ENCODE measurements around the gene UNC80.
"Not testable (repeated sequence)": the region's sequence is repeated elsewhere in the genome, so short reads cannot be mapped to it uniquely, and the experiment has no call there.

Gene UNC80

GRCh38 chr2:209771474-209772289, at the start of gene UNC80:
UNC80 (plus strand) TSS chr2:209771832; CDS start chr2:209772073, 241 bp downstream.
- peak; percentile 4 for DNase-seq

- DNase-seq, result no peak
These were observed 45.3 kb upstream of the UNC80 start for GRCh38 chr2:209726311-209726710.

- no peak for DNase-seq
These were observed 44.6 kb upstream of the UNC80 start for GRCh38 chr2:209727077-209727476.

GRCh38 chr2:209734805-209735204, 36.8 kb upstream of the UNC80 start:
- no peak for DNase-seq

GRCh38 chr2:209741953-209742352, 29.7 kb upstream of the UNC80 start:
- DNase-seq, result no peak

- DNase-seq, result no peak
These were observed 18.6 kb upstream of the UNC80 start for GRCh38 chr2:209753020-209753419.

- DNase-seq, result no peak
These were observed 14.5 kb upstream of the UNC80 start for GRCh38 chr2:209757163-209757562.

GRCh38 chr2:209761566-209761965, 10.1 kb upstream of the UNC80 start:
- no peak for DNase-seq

- DNase-seq, result no peak
These were observed 9.1 kb upstream of the UNC80 start for GRCh38 chr2:209762563-209762962.

- no peak for DNase-seq
These were observed 8.5 kb upstream of the UNC80 start for GRCh38 chr2:209763106-209763505.

GRCh38 chr2:209766613-209767012, 5.0 kb upstream of the UNC80 start:
- DNase-seq, result no peak

GRCh38 chr2:209767316-209767715, 4.3 kb upstream of the UNC80 start:
- no peak for DNase-seq

- no peak for DNase-seq
These were observed 3.1 kb upstream of the UNC80 start for GRCh38 chr2:209768557-209768956.

GRCh38 chr2:209772290-209772685, 656 bp downstream of the UNC80 start:
- peak; percentile 63 for DNase-seq

- no peak for DNase-seq
These were observed 1.7 kb downstream of the UNC80 start for GRCh38 chr2:209773377-209773776.

GRCh38 chr2:209787416-209787815, 15.8 kb downstream of the UNC80 start:
- no peak for DNase-seq

GRCh38 chr2:209788925-209789324, 17.3 kb downstream of the UNC80 start:
- DNase-seq, result no peak

- DNase-seq, result no peak
These were observed 18.6 kb downstream of the UNC80 start for GRCh38 chr2:209790066-209790728.

GRCh38 chr2:209791151-209791550, 19.5 kb downstream of the UNC80 start:
- no peak for DNase-seq

GRCh38 chr2:209795425-209795824, 23.8 kb downstream of the UNC80 start:
- not testable (repeated sequence) for DNase-seq

- no peak for DNase-seq
These were observed 33.7 kb downstream of the UNC80 start for GRCh38 chr2:209805351-209805750.

GRCh38 chr2:209806318-209806717, 34.7 kb downstream of the UNC80 start:
- no peak for DNase-seq

- no peak for DNase-seq
These were observed 36.9 kb downstream of the UNC80 start for GRCh38 chr2:209808521-209808920.

GRCh38 chr2:209809256-209809655, 37.6 kb downstream of the UNC80 start:
- no peak for DNase-seq
